Breast epithelium (tissue), 3 donors: ENCODE results near the gene RPS6KA6.

ENCODE experiments used
- POLR2A ChIP-seq: fragments of 450-650 bp; IDR thresholded peaks from one replicate; pipeline ENCODE4 v1.6.1; 2016; ENCODE audit warnings: antibody characterized with exemption, mild to moderate bottlenecking, moderate library complexity
- TF ChIP-seq, protein P1 (sequence below), 3 donors: fragments of 450-650 bp; IDR thresholded peaks; one replicate each; pipeline ENCODE4 v1.5.1; 2016 to 2017; ENCODE audit warnings: antibody characterized with exemption in 3 of 3, mild to moderate bottlenecking in 3 of 3, moderate library complexity in 3 of 3

DNA sequence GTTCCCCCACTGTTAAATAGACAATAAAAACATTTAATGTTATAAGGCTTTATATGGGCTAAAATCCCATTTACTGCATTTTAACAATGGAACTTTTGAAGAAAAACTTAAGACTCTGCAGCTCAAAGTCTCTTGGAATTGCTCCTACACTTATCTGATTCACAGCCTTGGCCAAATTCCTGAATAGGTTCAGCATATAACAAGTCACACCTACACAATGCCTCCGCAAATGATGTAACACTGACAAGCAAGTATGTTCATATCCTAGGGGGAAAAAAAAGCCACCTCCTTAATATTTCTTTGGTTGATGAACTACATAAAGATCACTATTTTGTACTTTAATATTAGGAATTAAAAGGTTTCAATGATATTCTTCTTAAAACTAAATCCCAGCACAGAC, 34.5 kb downstream of the RPS6KA6 start:
- TF ChIP-seq, protein P1, sequence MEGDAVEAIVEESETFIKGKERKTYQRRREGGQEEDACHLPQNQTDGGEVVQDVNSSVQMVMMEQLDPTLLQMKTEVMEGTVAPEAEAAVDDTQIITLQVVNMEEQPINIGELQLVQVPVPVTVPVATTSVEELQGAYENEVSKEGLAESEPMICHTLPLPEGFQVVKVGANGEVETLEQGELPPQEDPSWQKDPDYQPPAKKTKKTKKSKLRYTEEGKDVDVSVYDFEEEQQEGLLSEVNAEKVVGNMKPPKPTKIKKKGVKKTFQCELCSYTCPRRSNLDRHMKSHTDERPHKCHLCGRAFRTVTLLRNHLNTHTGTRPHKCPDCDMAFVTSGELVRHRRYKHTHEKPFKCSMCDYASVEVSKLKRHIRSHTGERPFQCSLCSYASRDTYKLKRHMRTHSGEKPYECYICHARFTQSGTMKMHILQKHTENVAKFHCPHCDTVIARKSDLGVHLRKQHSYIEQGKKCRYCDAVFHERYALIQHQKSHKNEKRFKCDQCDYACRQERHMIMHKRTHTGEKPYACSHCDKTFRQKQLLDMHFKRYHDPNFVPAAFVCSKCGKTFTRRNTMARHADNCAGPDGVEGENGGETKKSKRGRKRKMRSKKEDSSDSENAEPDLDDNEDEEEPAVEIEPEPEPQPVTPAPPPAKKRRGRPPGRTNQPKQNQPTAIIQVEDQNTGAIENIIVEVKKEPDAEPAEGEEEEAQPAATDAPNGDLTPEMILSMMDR (IDR thresholded peaks at IDR 0.05): no peak
- no peak for TF ChIP-seq POLR2A
